Left lung (tissue), 10 donors: ENCODE data around the gene SS18L1. TPM values are rescaled to one million over a fixed set of nuclear protein-coding genes. Genes with fewer than 3 reads are reported as not detected.

Experiments
- ATAC-seq: fragments of 200-7000 bp; cut with Tn5 transposase; one replicate; pipeline ENCODE4 v1.9.1; 2020; ENCODE audit warnings: moderate library complexity
- DNase-seq, 4 donors: peaks; one replicate each; pipeline ENCODE4 v3.0.0-alpha.2; 2013 to 2020
- H3K27ac ChIP-seq, 2 donors: fragments of 200-600 bp; sonication (generic) in 1 of 2; one replicate each; pipeline versions ENCODE4 v1.5.0 to v1.8.0; 2020 to 2021
- H3K27me3 ChIP-seq, 2 donors: fragments of 200-600 bp; sonication (generic) in 1 of 2; one replicate each; pipeline versions ENCODE4 v1.5.0 to v1.8.0; 2020 to 2021
- H3K36me3 ChIP-seq, 2 donors: fragments of 200-600 bp; sonication (generic) in 1 of 2; one replicate each; pipeline versions ENCODE4 v1.5.0 to v1.8.0; 2020 to 2021
- H3K4me1 ChIP-seq, 2 donors: fragments of 200-600 bp; one replicate each; pipeline ENCODE4 v1.8.0; 2021
- H3K4me3 ChIP-seq, 2 donors: fragments of 200-600 bp; sonication (generic) in 1 of 2; one replicate each; pipeline versions ENCODE4 v1.5.0 to v1.8.0; 2020 to 2021; ENCODE audit warnings: mild to moderate bottlenecking in 1 of 2
- H3K9me3 ChIP-seq, 2 donors: fragments of 200-600 bp; sonication (generic) in 1 of 2; one replicate each; pipeline versions ENCODE4 v1.5.0 to v1.8.0; 2020 to 2021
- intact Hi-C, 2 donors: fragments of 100-400 bp; cut with DNase I; formaldehyde crosslinking; loops; one replicate each; pipeline versions ENCODE4 v1.11.2 to v1.14.2; 2022
- polyA plus RNA-seq, 6 donors: library from polyadenylated mRNA; unstranded; fragments of 120-200 nt; gene quantifications; one replicate each; pipeline ENCODE4 v1.2.1, GENCODE V29; 2013; ENCODE audit not compliant: insufficient read length in 6 of 6
- total RNA-seq, 2 donors: library from RNA; stranded (reverse); fragmentation: NEBNext Ultra II Directional; extraction: Animal tissue kit (Norgen Biotek cat#: 25700); gene quantifications; one replicate each; pipeline ENCODE4 v1.2.1, GENCODE V29; 2021
- TF ChIP-seq, protein P1 (sequence below), 2 donors: fragments of 200-600 bp; sonication (generic) in 1 of 2; IDR thresholded peaks; one replicate each; pipeline versions ENCODE4 v1.5.0 to v1.8.0; 2021; ENCODE audit warnings: antibody characterized with exemption in 2 of 2
- donor health status: DM: no; HTN: yes; CAD: no.
- donor health status: DM: no; HTN: no; CAD: no.

The SS18L1 gene
- total and polyA plus RNA-seq, 8 donors = 14.6 to 30.0 (median 21.7) TPM

DNA sequence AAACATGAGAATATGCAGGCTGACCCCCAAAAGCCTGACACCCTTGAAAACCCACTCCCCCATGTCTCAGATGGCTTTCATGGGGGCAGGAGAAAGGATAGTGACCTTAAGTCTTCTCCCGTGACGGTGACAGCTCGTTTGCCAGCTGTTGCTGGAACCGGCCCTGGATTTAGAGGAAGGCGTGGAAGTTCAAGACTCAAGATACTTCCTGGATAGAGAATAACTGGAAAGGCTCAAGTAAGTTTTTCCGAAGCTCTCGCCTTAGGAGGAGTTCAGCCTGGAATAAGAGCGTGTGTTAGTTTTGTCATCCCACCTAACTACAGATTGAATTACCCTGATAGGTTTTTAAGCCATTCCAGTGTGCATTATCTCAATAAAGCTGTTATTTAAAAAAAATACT is 27.7 kb downstream of the SS18L1 start:
- Histone ChIP-seq H3K4me1 (no peaks in the 10 kb centered on the region), H3K9me3 (no peaks in the 10 kb centered on the region), H3K36me3 (peaks cover 0 to 73% of the 10 kb centered on the region in 2 donors), H3K27me3 (no peaks in the 10 kb centered on the region), H3K4me3 (no peak overlapping the region), H3K27ac (no peak overlapping the region)
- TF ChIP-seq, protein P1, sequence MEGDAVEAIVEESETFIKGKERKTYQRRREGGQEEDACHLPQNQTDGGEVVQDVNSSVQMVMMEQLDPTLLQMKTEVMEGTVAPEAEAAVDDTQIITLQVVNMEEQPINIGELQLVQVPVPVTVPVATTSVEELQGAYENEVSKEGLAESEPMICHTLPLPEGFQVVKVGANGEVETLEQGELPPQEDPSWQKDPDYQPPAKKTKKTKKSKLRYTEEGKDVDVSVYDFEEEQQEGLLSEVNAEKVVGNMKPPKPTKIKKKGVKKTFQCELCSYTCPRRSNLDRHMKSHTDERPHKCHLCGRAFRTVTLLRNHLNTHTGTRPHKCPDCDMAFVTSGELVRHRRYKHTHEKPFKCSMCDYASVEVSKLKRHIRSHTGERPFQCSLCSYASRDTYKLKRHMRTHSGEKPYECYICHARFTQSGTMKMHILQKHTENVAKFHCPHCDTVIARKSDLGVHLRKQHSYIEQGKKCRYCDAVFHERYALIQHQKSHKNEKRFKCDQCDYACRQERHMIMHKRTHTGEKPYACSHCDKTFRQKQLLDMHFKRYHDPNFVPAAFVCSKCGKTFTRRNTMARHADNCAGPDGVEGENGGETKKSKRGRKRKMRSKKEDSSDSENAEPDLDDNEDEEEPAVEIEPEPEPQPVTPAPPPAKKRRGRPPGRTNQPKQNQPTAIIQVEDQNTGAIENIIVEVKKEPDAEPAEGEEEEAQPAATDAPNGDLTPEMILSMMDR (IDR thresholded peaks at IDR 0.05) = no peak
- intact Hi-C loops = no loop called here
- DNase-seq = peak in 1 of 4 donors; percentile 5
- ATAC-seq = no peak

DNA sequence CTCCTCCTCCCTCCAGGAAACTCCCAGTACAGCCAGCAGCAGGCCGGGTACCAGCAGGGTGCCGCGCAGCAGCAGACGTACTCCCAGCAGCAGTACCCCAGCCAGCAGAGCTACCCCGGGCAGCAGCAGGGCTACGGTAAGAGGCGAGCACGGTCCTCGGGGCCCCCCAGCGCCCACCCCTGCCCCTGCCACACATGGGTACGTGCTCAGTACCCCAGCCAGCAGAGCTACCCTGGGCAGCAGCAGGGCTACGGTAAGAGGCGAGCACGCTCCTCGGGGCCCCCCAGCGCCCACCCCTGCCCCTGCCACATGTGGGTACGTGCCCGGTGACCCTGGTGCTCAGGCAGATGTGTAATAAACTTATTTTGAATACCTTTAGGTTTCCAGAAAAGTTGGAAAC is 29.1 kb downstream of the SS18L1 start:
- DNase-seq = peak in 1 of 4 donors; percentile 62
- ATAC-seq = no peak
- peaks cover 0 to 68% of the 10 kb centered on the region in 2 donors for H3K36me3 ChIP-seq

DNA sequence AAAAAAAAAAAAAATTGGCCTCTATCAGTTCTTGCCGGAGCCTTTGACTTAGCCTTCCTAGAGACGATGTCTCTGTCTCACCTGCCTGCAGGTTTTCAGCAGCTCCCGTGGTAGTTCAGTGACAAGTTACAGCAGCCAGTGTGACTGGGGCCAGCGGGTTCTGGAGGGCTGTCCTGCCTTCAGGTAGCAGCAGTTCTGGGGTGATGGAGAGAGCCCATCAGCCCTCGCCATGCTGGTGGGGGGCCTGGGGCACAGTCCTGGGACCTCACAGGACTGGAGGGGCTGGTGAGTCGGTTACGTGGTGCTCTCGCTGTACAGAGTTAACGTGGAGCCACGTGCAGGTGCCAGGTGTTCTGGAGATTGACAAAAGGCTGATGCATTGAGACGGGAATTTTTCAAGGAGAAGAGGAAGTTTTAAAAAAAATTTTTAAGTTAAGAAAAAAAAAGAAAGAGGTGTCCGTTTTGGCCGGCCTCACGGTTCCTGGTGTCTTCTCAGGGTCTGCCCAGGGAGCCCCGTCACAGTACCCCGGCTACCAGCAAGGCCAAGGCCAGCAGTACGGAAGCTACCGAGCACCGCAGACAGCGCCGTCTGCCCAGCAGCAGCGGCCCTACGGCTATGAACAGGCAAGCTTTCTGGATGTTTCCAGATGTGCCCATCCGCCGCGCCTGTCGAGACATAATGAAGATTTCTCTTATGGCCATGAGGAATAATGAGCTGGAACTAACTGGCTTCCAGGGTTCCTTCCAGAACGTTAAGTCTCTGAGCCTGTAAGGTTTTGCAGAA is 30.6 kb downstream of the SS18L1 start:
- no peak overlapping the region for H3K27ac ChIP-seq
- TF ChIP-seq, protein P1 (IDR thresholded peaks at IDR 0.05) = no peak
- H3K27me3 ChIP-seq = no peaks in the 10 kb centered on the region
- intact Hi-C loops = no loop called here
- no peaks in the 10 kb centered on the region for H3K9me3 ChIP-seq
- no peak for ATAC-seq
- peaks cover 0 to 64% of the 10 kb centered on the region in 2 donors for H3K36me3 ChIP-seq
- H3K4me1 ChIP-seq = no peaks in the 10 kb centered on the region
- DNase-seq = peak in 1 of 4 donors; percentile 54
- no peak overlapping the region for H3K4me3 ChIP-seq

More for the DNA sequence above, 29.1 kb downstream of the SS18L1 start:
- intact Hi-C loops = no loop called here
- Histone ChIP-seq H3K9me3 (no peaks in the 10 kb centered on the region), H3K4me1 (no peaks in the 10 kb centered on the region), H3K27ac (no peak overlapping the region), H3K27me3 (no peaks in the 10 kb centered on the region), H3K4me3 (no peak overlapping the region)
- TF ChIP-seq, protein P1 (IDR thresholded peaks at IDR 0.05) = no peak

DNA sequence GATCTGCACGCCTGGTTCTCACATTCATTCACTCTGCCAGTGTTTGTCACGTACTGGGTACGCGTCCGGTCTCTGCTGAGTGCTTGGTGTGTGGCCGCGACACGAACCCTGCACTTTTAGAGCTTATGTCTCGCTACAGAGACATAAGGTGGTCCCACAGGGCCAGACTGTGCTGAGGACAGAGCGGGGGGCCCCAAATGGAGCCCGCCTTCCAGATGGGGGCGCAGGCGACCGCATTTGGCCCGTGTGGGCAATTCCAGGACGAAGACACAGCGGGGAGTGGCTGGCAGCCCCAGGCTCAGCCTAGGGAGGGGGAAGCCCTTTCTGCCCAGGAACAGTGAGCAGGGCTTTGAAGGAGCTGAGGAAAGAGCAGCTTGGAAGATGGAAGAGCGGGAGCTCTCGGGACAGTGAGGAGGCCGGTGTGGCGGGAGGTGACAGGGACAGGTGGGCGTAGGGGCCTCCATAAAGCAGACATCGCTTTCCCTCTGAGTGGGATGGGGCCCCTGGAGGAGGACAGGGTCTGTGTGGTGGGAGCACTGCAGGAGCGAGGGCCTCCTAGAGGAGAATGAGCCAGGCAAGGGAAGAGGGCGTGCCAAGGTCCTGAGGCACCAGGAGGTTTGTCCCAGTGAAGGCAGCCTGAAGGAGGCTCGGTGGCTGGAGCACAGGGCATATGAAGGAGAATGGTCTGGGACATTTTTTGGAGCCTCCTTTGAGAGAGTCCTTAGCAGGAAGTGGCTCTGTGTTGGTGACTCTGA is 31.5 kb downstream of the SS18L1 start:
- ATAC-seq = no peak
- intact Hi-C loops = no loop called here
- Histone ChIP-seq H3K4me1 (no peaks in the 10 kb centered on the region), H3K27ac (no peak overlapping the region), H3K36me3 (peaks cover 0 to 60% of the 10 kb centered on the region in 2 donors), H3K9me3 (no peaks in the 10 kb centered on the region), H3K4me3 (no peak overlapping the region), H3K27me3 (no peaks in the 10 kb centered on the region)
- peak in 1 of 4 donors; percentile 53 for DNase-seq
- TF ChIP-seq, protein P1 (IDR thresholded peaks at IDR 0.05) = no peak

DNA sequence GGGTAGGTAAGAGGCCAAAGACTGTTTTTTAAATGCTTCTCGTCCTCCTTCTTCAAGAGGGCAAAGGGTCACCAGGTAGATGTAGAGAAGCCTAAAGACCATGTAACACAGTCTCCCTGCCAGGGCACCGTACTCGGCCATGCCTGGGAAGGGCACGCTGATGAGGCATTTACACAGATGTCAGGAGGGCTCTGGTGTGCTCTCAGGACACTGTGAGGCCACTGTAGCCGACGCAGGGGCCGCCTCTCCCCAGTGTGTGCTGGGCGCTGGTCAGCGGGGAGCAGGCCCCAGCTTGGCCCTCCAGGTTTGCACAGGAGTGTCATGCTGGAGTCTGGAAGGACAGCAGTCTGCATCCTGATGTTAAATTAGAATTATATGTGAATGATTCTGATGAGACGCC is 32.1 kb downstream of the SS18L1 start:
- Histone ChIP-seq H3K27ac (no peak overlapping the region), H3K4me3 (no peak overlapping the region), H3K4me1 (no peaks in the 10 kb centered on the region), H3K9me3 (no peaks in the 10 kb centered on the region), H3K27me3 (no peaks in the 10 kb centered on the region), H3K36me3 (peaks cover 0 to 58% of the 10 kb centered on the region in 2 donors)
- ATAC-seq = no peak
- intact Hi-C loops = no loop called here
- TF ChIP-seq, protein P1 (IDR thresholded peaks at IDR 0.05) = no peak
- DNase-seq = peak in 1 of 4 donors; percentile 53
